Activated T-cell treated with anti-CD3 and anti-CD28 coated beads for 48 hours (primary cell): ENCODE results near the gene CETN2.
"Not testable (repeated sequence)": the region's sequence is repeated elsewhere in the genome, so short reads cannot be mapped to it uniquely, and the experiment has no call there.

Experiments used
- DNase-seq: peaks from one replicate; pipeline ENCODE4 v3.0.0-alpha.2; 2020; ENCODE audit warnings: low read depth

Gene CETN2

DNA sequence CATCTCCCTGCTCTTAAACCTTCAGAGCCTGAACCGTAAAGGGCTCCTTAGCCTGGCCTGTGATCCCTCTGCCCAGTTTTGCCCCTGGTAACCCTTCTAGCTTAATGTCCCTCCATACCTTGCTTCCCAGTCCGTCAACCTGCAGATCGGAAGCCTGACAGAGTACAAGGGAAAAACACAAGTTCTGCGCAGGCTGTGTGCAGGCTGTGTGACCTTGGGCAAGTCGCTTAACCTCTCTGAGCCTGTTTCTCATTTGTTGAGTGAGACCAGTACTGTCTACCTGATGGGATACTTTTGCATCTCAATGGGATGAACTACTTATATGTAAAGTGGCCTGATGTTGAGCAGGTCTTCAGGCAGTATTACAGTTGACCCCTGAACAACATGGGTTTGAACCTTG is 2.0 kb upstream of the CETN2 start:
- no peak for DNase-seq

DNA sequence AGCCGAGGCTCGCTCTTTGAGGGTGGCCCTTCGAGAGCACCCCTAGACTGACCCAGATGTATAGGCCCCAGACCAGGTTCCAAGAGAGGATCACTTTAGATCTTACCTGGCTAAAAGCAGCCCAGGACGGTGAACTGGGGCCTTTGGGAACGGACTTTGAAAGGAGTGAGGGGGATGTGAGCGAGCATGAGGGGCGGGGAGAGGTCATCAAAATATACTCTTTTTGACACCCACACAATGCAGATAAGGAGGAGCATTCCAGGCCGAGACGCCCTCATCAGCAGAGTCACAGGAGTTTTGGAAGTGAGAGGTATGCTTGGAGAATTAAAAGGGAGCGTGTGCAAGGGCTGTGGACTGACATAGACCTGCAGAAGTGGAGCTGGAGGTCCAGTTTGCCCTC is 834 bp upstream of the CETN2 start:
- DNase-seq = no peak

DNA sequence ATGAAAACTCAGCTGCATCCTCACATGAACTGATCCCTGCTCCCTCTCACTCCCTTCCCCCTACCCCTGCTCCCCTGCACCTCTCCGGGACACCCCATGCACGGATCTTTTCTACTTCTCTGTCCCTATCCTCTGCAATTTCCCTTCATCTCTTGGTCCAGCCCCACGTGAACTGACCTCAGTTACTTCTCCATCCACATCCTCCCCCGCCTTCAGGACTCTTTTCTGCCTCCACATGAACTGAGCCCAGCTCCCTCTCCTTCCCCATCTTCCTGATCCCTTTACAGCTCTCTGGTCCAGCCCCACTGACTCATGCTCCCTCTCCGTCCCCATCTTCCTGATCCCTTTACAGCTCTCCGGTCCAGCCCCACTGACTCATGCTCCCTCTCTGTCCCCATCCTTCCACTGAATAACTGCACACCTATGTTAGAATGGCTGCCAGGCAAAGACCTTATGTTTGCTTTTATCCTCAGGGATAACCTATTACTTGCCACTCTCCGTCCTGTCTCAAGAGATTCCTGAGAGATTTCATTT is 5.6 kb downstream of the CETN2 start:
- DNase-seq = no peak

DNA sequence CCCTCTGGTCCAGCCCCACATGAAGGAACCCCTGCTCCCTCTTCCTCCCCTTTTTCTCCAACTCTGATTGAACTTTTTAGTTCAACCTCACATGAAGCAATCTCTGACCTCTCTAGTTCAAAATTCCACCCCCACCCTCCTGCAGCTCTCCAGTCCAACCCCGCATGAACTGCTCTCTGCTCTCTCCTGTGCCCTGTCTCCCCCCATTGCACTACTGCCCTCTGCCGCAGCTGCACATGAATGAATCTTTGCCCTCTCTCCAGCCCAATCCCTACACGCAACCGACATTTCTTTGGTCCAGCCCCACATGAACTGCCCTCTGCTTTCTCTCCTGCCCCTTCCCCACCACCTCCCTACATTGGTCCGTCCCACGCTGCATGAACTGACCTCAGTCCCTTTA is 6.9 kb downstream of the CETN2 start:
- DNase-seq = no peak

DNA sequence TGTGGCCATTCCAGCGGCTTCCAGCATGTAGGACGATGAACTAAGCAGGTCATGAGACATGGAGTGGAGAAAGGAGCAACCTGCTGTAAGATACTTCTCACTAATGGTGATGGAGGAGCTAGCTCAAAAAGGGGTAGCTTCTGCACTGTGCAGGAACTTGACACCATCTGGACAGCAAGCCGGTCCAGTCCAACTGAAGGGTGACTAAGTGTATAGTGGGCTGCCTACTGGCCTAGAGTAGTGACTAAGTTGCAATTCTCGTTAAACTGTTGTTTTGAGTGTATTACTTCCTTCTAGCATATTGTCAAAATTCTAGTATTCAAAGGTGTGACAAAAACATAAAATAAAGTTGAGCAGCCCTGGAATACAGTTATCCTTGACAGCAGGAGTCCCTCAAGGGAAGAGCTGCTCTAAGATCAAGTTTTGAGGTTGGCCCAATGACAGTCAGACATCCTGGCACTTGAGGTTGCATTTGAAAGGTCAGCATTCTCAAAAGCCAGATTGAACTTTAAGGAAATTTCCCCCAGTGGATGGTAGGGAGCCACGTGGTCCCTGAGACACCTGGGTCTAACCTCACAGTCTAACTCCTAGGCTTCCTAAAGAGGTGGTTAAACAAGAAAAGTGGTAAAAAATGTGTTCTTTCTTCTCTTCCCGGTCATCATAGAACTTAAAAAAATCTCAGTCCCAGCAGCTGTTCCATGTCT is 8.0 kb downstream of the CETN2 start:
- DNase-seq = no peak

DNA sequence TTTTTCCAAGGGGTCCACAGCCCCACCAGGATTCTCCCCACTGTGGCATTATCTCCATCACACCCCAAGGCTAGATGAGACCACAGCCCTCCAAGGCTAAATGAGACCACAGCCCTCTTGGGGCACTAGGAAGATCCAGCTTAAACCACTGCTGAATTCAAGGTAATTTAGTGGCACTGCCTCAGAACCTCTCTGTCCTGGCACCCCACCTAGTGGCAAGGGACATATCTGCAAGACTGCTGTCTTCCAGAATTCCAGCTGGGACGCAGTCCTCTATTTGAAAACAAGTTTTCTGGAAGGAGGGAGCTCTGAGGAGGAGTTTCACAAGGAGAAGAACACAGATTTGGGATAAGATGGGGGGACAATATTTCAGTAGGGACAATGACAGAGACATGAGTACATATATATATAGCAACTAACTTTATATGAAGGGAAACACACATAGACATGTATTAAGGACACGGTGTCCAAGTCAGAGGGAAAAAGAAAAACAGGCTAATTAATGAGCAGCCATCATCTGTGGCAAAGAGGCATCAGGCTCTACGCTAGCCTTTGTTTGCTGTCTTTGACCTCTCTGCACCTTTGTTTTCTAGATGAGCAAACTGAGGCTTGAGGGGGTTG is 9.3 kb downstream of the CETN2 start:
- DNase-seq = no peak

DNA sequence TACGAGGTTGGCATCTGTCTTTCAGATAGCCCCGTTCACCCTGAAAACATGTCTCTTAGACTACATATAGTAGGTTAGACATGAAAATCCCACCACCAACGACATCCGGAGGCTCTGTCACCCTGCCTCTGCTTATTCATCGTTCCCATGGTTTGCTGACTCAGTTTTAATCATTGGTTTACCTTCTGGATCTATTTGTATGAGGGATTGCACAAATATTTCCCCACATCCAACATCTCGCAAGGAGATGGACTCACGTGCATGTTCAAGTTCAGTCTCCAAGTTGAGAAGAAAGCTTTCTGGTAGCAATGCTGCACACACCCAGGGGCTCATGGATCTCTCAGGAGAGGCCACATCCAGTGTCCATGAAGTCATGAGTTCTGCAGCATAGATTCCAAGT is 10.8 kb downstream of the CETN2 start:
- DNase-seq = no peak

DNA sequence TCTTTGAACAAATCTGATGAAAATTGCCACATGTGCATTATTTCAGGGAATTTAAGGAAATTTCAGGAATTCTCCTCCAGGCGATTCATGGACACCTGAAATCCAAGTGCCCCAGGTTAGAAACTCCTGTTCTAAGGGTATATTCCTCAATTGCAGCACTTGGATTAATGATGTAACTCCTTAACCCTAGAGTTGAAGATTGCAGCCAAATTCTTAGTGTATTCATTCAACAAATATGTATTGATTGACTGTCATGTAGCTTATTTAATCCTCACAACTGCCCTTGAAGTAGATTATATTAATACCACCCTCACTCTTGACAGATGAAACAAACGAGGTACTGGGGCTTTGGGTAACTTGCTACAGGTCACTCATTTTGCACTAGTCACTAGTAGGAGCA is 11.3 kb downstream of the CETN2 start:
- no peak for DNase-seq

DNA sequence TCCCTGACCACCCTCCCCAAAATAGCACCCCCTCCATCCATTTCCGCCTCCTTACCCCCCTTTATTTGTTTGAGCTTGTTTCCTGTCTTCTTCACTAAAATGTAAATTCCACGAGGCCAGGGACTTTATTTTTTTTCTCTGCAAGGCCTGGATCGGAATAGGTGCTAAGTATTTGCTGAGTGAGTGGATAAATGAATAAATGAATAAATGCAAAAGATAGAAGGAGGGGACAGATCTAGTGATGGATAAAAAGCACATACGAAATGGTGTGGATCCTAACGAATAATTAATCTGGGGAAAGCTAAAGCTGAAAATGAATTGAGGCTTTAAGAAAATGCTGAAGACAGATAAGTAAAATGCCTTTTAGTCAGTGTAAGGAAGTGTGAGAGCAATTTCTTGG is 12.2 kb downstream of the CETN2 start:
- DNase-seq = no peak

DNA sequence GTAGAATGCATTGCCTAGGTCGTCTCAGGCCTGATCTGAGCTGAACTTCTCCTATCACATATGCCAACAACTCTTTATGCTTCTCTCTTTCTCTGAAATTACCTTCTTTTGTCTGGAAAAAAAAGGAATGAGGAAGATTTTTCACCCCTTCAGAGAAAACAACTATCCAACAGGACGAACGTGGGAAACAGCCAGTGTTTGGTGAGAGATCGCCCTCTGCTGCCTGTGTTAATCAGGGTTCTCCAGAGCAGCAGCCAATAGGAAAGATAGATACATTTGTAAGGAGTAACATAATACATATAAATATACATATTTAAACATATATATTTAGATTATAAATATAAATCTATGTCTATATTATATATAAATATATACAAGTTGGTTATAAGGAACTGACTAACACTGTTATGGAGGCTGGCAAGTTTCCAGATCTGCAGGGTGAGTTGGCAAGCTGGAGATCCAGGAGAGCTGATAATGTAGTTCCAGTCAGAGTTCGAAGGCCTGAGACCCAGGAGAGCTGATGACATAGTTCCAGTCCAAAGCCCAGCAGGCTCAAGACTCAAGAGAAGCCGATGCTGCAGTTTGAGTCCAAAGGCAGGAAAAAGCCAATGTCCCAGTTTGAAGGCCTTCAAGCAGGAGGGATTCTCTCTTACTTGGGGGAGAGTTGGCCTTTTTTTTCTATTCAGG is 13.3 kb downstream of the CETN2 start:
- no peak for DNase-seq

DNA sequence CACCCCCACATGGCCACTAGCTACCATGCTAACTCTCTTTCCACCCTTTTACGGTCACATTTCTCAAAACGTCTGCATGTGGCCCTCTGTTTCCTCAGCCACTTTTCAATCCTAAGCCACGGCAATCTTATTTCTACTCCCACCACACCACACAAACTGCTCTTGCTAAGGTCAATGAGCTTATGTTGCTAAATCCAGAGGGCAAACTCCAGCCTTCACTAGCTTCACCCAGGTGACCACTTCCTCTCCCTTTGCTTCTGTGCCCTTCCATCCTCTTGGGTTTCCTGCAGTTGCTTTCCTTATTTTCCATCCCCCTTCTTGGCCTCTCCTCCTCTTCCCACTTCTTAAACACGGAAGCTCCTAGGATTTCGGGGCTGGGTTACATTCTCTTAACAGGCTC is 16.5 kb downstream of the CETN2 start:
- no peak for DNase-seq

DNA sequence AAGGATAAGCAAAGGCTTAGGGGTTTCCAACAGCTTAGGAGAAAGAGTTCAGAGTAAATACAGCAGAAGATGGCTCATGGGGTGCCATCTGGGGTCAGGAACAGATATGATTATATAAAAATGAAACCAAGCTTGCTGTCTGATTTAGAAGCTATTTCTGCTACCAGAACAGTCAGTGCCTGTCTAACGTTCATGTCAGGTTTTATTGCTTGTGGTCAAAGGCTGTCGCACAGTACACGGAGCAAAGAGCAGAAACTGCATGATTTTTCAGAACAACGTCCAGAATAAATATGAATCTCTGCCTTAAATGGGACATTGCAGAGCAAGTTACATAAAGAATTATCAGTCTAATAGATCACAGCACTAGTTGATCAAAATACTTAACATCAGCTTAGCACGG is 17.4 kb downstream of the CETN2 start:
- no peak for DNase-seq

DNA sequence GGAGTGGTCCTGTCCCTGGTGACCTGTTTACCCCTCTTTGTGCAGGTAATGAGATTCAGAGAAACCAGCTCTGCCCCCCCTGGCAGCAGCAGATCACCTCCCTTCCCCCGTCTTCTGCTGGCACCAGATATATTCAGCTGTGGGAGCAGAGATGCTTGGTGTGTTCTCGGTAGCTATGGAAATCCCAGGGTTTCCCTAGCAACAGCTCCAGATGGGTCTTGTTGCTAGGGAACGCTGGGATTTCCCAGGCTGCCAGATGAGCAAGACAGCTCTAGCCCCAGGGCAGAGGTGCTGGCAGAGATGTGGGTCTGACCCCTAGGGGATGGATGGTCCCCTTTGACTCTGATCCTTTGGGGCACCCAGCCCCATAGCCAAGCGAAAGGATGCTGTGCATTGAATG is 20.2 kb downstream of the CETN2 start:
- no peak for DNase-seq

DNA sequence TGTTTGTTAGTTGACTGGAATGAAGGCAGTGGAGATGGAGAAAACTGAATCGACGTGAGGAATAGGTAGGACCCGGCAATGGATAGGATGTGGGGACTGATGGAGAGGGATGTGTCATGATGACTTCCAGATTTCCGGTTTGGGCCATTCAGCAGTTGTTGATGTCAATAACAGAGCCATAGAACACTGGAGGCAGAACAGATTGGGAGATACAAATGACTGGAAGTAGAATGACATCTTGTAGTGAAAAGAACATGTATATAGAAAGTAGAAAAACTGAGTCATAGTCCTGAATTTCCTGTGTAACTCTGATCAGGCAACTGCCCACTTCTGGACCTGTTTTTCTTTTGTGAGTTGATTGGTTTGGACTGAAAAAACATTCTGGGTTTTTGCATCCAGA is 24.5 kb downstream of the CETN2 start:
- DNase-seq = no peak

DNA sequence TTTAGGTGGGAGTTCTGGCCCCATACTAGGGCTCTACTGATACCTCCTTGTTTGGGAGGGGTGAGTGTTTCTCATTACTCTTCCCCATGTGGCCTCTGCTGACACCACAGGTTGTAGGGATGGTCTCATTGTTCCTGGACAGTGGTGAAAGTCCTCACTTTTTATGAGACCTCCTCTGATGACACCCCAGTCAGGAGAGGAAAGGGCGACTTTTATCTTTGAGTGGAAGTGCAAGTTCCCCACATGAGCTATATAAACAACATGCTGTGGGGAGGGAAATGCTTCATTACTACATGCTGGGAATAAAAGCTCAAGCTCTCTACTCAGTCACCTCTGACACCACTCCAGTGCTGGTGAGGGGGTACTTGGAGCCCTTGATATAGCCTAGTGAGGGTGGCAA is 31.6 kb downstream of the CETN2 start:
- DNase-seq = no peak

DNA sequence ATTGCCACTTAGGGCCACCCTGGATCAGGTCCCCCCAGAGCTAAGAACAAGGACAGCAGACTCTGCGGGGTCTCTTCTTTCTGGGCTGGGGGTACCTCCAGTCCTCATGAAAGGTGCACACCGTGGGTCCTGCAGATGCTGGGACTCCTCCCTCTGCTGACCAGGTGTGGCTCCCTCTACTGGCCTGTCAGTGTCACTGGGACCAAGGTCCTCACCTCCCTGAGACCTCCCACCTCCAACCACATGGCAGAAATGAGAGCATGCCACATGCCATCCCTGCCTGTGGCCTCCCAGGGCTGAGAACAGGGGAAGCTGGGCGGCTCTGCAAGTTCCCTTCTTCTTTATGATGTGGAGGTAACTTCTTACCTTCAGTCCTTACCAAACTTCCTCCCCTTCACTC is 43.5 kb downstream of the CETN2 start:
- not testable (repeated sequence) for DNase-seq
